Adrenal gland (tissue), 5 donors: ENCODE data around the gene WDR74.
"Not testable (repeated sequence)": the region's sequence is repeated elsewhere in the genome, so short reads cannot be mapped to it uniquely, and the experiment has no call there.

Experiments used
- CTCF ChIP-seq, 6 experiments: fragments of 450-650 bp in 4 of 6; fragments of 200-600 bp in 2 of 6; sonication (generic) in 1 of 6; IDR thresholded peaks; 1 replicate in 5 of 6; 2 replicates in 1 of 6; pipeline versions ENCODE4 v1.5.1 to v1.8.0; 2016 to 2021; ENCODE audit warnings: antibody characterized with exemption in 6 of 6, mild to moderate bottlenecking in 2 of 6, moderate library complexity in 1 of 6
- POLR2A ChIP-seq, 2 donors: fragments of 450-650 bp; IDR thresholded peaks; one replicate each; pipeline ENCODE4 v1.6.1; 2017; ENCODE audit warnings: antibody characterized with exemption in 2 of 2, mild to moderate bottlenecking in 2 of 2, moderate library complexity in 1 of 2
- donor health status: DM: no; HTN: no; CAD: no.

- TF ChIP-seq POLR2A, CTCF (IDR thresholded peaks at IDR 0.05): not testable (repeated sequence)
Observed at GRCh38 chr11:62842891-62843290, 3.5 kb upstream of the WDR74 start.
